Nephron progenitor cell (in vitro differentiated cells): Measurements from ENCODE around the gene ZBTB7C.

Experiments used
- DNase-seq: peaks from one replicate; pipeline ENCODE4 v3.0.0; 2021
- H3K27ac Mint-ChIP-seq: 2 replicates; pipeline ENCODE4 v1.8.0; 2021; ENCODE audit warnings: mild to moderate bottlenecking, moderate library complexity, mixed read lengths
- H3K27me3 Mint-ChIP-seq: 2 replicates; pipeline ENCODE4 v1.8.0; 2021; ENCODE audit warnings: mild to moderate bottlenecking, low read depth, mixed read lengths; ENCODE audit not compliant: poor library complexity
- H3K36me3 Mint-ChIP-seq: 2 replicates; pipeline ENCODE4 v1.8.0; 2021; ENCODE audit warnings: low read depth, mixed read lengths
- H3K4me1 Mint-ChIP-seq: 2 replicates; pipeline ENCODE4 v1.8.0; 2021; ENCODE audit warnings: mixed read lengths
- H3K4me3 Mint-ChIP-seq: 2 replicates; pipeline ENCODE4 v1.8.0; 2021; ENCODE audit warnings: mild to moderate bottlenecking, moderate library complexity, mixed read lengths
- H3K9me3 Mint-ChIP-seq: 2 replicates; pipeline ENCODE4 v1.8.0; 2021; ENCODE audit warnings: mild to moderate bottlenecking, moderate library complexity, mixed read lengths
- TF ChIP-seq, protein P1 (sequence below): fragments of 200-600 bp; sonication (generic); IDR thresholded peaks from 2 replicates; pipeline ENCODE4 v1.5.0; 2021; ENCODE audit warnings: antibody characterized with exemption

Gene ZBTB7C

GRCh38 chr18:47979611-47980200 is 429.5 kb downstream of the ZBTB7C start:
- DNase-seq: no peak
- Mint-ChIP-seq H3K27ac (no peak overlapping the region), H3K36me3 (no peaks in the 10 kb centered on the region), H3K9me3 (peaks cover 3% of the 10 kb centered on the region), H3K4me3 (no peak overlapping the region), H3K27me3 (no peaks in the 10 kb centered on the region), H3K4me1 (peaks cover 58% of the 10 kb centered on the region)
- TF ChIP-seq, protein P1, sequence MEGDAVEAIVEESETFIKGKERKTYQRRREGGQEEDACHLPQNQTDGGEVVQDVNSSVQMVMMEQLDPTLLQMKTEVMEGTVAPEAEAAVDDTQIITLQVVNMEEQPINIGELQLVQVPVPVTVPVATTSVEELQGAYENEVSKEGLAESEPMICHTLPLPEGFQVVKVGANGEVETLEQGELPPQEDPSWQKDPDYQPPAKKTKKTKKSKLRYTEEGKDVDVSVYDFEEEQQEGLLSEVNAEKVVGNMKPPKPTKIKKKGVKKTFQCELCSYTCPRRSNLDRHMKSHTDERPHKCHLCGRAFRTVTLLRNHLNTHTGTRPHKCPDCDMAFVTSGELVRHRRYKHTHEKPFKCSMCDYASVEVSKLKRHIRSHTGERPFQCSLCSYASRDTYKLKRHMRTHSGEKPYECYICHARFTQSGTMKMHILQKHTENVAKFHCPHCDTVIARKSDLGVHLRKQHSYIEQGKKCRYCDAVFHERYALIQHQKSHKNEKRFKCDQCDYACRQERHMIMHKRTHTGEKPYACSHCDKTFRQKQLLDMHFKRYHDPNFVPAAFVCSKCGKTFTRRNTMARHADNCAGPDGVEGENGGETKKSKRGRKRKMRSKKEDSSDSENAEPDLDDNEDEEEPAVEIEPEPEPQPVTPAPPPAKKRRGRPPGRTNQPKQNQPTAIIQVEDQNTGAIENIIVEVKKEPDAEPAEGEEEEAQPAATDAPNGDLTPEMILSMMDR: no peak

DNA sequence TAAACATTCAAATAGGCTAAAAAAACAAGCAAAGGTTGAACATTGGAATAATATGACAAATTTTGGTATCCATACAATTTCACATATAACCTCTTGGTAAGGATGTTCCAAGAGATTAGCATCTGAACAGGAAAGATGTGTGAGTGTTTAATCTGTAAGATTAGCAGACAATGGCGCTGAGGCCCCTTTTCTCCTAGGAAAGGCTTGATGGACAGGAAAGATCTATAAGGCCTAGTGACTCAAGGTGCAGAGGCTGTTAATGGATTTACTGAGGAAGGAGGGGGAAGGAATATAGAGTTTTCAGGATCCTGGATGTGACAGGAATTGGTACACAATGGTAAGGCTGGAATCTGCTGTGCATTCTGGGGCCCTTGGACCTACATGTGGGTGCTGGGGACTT is 430.6 kb downstream of the ZBTB7C start:
- Mint-ChIP-seq H3K27me3 (no peaks in the 10 kb centered on the region), H3K4me1 (peaks cover 60% of the 10 kb centered on the region), H3K36me3 (no peaks in the 10 kb centered on the region)

DNA sequence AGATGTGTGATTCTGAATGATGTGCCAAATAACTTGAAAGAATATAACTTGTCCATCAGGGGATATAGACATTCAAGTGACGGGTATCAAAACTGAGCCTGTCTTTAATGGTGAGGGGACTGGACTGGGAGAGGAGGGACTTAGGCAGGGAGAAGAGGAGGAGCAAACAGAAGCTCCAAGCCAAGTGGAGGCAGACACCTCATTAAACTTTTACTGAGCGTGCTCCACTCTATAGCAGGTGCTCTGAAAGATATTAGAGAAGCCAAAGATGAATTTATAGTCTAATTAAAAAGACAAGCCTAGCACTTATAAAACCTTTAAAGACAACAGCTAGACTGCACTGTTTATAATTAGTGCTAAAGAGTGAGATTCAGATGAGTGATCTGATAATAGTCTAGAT is 431.0 kb downstream of the ZBTB7C start:
- Mint-ChIP-seq H3K4me1 (peaks cover 60% of the 10 kb centered on the region), H3K36me3 (no peaks in the 10 kb centered on the region), H3K27me3 (no peaks in the 10 kb centered on the region), H3K27ac (no peak overlapping the region), H3K4me3 (no peak overlapping the region), H3K9me3 (no peaks in the 10 kb centered on the region)
- DNase-seq: no peak
- TF ChIP-seq, protein P1: no peak

More for the DNA sequence above, 430.6 kb downstream of the ZBTB7C start:
- Mint-ChIP-seq H3K4me3 (no peak overlapping the region), H3K9me3 (no peaks in the 10 kb centered on the region), H3K27ac (no peak overlapping the region)
- DNase-seq: no peak
- TF ChIP-seq, protein P1: no peak
